GM12875 (cell line): ENCODE data around the gene GH1.
A peak's percentile ranks its signal among the peaks of the same experiment; 100 is the strongest.
"Not testable (repeated sequence)": the region's sequence is repeated elsewhere in the genome, so short reads cannot be mapped to it uniquely, and the experiment has no call there.

Experiments used
- H3K4me3 ChIP-seq: one replicate; pipeline ENCODE4 v1.5.1; 2011; ENCODE audit warnings: low read depth, low read length, control low read depth
- TF ChIP-seq, protein P1 (sequence below): IDR thresholded peaks from 2 replicates; pipeline ENCODE4 v1.5.1; 2011; ENCODE audit warnings: low read depth, mild to moderate bottlenecking, control low read depth, inconsistent platforms, low read length, moderate library complexity, borderline replicate concordance; ENCODE audit not compliant: insufficient read depth

Gene GH1

DNA sequence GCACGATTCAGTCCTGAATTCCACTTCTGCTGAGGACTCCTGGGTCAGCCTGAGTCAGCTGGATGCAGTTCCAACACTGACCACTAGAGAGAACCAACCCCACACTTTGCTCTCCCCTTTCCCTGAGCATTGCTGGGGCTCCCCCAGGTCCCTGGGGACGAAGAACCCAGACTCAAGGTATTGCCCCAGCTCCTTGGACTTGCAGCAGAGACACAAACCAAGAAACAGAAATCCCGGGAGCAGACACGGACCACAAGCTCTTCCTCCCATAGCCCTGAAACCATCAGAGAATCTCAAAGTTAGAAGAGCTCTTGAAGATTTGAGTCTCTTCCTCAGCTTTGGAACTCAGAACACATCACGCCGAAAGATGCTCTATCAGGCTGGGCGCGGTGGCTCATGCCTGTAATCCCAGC lies 678 bp upstream of the GH1 start:
- TF ChIP-seq, protein P1, sequence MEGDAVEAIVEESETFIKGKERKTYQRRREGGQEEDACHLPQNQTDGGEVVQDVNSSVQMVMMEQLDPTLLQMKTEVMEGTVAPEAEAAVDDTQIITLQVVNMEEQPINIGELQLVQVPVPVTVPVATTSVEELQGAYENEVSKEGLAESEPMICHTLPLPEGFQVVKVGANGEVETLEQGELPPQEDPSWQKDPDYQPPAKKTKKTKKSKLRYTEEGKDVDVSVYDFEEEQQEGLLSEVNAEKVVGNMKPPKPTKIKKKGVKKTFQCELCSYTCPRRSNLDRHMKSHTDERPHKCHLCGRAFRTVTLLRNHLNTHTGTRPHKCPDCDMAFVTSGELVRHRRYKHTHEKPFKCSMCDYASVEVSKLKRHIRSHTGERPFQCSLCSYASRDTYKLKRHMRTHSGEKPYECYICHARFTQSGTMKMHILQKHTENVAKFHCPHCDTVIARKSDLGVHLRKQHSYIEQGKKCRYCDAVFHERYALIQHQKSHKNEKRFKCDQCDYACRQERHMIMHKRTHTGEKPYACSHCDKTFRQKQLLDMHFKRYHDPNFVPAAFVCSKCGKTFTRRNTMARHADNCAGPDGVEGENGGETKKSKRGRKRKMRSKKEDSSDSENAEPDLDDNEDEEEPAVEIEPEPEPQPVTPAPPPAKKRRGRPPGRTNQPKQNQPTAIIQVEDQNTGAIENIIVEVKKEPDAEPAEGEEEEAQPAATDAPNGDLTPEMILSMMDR: peak; percentile 93
- no peak overlapping the region for H3K4me3 ChIP-seq

DNA sequence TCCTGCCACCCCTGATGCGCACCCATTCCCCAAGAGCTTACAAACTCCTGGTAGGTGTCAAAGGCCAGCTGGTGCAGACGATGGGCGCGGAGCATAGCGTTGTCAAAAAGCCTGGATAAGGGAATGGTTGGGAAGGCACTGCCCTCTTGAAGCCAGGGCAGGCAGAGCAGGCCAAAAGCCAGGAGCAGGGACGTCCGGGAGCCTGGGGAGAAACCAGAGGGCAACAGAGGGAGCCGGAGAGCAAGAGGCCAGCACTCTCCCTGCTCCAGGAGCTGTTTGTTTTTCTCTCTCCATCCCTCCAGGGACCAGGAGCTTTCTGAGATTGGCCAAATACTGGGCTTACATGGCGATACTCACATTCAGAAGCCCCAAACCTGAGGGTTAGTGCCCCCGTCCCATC lies 334 bp downstream of the GH1 start:
- TF ChIP-seq, protein P1: no peak
- no peak overlapping the region for H3K4me3 ChIP-seq

DNA sequence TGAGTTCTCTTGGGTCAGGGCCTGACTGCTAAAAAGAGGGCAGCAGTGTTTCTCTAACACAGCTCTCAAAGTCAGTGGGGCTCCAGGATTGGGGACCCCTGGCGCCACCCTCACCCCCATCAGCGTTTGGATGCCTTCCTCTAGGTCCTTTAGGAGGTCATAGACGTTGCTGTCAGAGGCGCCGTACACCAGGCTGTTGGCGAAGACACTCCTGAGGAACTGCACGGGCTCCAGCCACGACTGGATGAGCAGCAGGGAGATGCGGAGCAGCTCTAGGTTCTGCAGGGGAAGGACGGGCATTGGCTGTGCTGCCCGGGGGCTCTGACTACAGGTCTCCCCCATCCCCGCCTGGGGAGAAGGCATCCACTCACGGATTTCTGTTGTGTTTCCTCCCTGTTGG lies 993 bp downstream of the GH1 start:
- TF ChIP-seq, protein P1: no peak
- no peak overlapping the region for H3K4me3 ChIP-seq

DNA sequence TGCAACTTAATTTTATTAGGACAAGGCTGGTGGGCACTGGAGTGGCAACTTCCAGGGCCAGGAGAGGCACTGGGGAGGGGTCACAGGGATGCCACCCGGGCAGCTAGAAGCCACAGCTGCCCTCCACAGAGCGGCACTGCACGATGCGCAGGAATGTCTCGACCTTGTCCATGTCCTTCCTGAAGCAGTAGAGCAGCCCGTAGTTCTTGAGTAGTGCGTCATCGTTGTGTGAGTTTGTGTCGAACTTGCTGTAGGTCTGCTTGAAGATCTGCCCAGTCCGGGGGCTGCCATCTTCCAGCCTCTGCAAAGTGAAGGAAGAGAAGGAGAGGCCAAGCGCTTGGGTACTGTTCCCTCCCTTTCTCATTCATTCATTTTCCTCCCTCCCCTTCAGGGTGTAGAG lies 1.4 kb downstream of the GH1 start:
- not testable (repeated sequence) for H3K4me3 ChIP-seq

DNA sequence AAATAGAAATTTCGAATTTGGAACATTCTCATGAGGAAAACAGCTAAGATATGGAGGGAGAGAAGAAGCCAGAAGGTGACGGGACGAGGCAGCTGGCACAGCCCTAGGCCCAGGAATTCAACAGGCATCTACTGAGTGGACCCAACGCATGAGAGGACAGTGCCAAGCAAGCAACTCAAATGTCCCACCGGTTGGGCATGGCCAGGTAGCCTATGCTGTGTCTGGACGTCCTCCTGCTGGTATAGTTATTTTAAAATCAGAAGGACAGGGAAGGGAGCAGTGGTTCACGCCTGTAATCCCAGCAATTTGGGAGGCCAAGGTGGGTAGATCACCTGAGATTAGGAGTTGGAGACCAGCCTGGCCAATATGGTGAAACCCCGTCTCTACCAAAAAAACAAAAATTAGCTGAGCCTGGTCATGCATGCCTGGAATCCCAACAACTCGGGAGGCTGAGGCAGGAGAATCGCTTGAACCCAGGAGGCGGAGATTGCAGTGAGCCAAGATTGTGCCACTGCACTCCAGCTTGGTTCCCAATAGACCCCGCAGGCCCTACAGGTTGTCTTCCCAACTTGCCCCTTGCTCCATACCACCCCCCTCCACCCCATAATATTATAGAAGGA lies 2.0 kb downstream of the GH1 start:
- TF ChIP-seq, protein P1: no peak
- H3K4me3 ChIP-seq: no peak overlapping the region

DNA sequence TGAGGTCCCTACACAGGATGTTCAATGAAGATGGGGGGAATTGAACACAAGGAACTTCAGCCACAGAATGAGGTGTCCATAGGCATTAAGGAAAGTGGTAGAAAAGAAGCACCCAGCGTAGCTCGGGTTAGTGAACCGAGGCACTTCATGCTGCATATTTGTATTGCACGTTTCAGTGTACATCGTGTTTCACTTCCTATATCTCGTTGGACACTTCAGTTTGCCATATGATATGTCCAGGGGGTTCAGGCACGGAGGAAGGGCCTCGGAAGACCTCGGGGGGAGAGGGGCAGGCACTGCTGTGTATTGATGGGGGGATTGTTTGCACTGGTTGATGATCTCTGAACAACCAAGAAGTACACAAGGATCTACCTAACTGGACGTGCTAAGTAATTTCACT lies 2.9 kb downstream of the GH1 start:
- H3K4me3 ChIP-seq: not testable (repeated sequence)

DNA sequence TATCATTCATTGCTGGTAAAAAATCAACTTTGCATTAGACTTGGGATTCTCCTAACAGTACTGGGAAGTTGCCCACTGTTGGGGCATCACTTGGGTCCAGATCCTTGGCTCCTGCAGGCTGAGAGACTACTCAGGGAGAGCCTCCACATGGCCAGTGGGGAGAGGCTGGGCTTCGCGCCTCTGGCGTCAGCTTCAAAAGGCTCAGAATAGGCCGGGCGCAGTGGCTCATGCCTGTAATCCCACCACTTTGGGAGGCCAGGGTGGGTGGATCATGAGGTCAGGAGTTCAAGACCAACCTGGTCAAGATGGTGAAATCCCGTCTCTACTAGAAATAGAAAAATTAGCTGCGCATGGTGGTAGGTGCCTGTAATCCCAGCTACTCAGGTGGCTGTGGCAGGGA lies 4.2 kb downstream of the GH1 start:
- H3K4me3 ChIP-seq: no peak overlapping the region
- TF ChIP-seq, protein P1: no peak

DNA sequence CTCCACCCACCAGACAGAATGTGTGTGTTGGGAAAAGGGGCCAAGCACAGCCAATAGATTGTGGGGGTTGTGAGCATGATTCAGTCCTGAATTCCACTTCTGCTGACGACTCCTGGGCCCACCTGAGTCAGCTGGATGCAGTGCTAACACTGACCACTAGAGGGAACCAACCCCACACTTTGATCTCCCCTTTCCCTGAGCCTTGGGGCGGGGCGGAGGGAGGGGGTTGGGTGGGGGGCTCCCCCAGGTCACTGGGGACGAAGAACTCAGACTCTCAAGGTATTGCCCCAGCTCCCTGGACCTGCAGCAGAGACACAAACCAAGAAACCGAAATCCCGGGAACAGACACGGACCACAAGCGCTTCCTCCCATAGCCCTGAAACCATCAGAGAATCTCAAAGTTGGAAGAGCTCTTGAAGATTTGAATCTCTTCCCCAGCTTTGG lies 7.0 kb downstream of the GH1 start:
- H3K4me3 ChIP-seq: no peak overlapping the region
- TF ChIP-seq, protein P1: peak; percentile 74
